GM19035 (cell line): ENCODE results near the gene SOCS1.

Source experiments
- ATAC-seq: cut with Tn5 transposase; IDR thresholded peaks from one replicate; pipeline ENCODE4 v1.9.1; 2021; ENCODE audit not compliant: unreplicated experiment

The SOCS1 gene

DNA sequence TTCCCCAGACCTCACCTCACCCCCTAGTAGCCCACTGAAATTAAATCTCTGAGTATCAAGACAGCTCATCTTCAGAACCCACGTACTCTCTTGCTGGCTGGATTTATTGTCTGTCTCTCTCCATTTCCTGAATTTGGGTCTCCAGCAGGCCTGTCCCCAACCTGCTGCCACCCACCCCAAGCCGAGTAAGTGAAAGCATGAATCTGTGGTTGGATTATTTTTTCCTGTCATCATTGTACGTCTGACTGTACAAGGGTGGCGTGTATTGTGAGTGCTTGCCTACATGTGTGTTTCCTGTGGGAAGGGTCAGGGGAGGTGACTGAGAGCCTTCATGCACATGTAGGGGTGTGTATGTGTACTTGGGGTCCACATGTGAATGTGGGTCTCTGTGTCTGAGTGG lies 7.7 kb upstream of the SOCS1 start:
- ATAC-seq: no peak

- no peak for ATAC-seq
These were observed 6.9 kb upstream of the SOCS1 start for GRCh38 chr16:11262915-11263314.

GRCh38 chr16:11260596-11260966 lies 4.6 kb upstream of the SOCS1 start:
- ATAC-seq: no peak

DNA sequence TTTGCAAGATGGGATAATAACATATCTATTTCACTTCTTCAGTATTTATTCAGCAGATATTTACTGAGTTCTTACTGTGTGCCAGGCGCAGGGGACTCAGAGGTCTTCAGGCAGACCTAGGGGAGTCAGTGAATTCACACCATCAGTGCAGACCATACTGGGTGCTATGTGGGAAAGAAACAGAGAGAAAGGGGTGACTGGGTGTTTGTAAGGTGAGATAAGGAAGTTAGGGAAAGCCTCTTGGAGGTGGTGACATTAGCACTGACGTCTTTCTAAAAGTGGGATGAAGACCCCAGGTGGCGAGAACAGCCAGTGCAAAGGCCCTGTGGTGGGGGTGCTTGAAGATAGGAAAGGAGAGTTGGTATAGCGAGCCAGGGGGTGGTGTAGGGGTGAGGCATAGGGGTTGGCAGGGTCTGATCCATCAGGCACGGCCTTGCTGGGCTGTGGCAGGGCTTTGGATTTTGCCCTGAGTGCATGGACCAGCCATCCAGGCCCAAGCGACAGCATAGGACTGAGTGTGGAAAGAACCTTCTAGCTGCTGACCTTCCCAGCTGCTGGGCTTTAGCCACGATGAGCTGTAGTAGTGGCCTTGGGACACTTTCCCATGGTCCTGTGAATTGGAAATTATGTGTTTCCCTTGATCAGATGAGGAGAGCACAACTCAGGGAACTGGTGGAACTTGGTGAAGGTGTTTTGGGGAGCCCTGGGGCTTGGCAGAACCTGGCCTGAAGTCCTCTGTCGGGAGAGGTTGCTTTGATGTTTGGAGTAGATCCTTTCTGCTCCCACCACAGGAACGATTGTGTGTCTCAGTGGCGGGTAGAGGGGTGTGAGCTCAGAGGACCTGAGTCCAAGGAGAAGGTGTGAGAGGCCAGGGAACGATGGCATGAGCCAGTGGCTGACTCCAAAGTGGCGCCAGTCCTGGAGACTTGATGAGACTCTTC lies 3.9 kb upstream of the SOCS1 start:
- no peak for ATAC-seq

DNA sequence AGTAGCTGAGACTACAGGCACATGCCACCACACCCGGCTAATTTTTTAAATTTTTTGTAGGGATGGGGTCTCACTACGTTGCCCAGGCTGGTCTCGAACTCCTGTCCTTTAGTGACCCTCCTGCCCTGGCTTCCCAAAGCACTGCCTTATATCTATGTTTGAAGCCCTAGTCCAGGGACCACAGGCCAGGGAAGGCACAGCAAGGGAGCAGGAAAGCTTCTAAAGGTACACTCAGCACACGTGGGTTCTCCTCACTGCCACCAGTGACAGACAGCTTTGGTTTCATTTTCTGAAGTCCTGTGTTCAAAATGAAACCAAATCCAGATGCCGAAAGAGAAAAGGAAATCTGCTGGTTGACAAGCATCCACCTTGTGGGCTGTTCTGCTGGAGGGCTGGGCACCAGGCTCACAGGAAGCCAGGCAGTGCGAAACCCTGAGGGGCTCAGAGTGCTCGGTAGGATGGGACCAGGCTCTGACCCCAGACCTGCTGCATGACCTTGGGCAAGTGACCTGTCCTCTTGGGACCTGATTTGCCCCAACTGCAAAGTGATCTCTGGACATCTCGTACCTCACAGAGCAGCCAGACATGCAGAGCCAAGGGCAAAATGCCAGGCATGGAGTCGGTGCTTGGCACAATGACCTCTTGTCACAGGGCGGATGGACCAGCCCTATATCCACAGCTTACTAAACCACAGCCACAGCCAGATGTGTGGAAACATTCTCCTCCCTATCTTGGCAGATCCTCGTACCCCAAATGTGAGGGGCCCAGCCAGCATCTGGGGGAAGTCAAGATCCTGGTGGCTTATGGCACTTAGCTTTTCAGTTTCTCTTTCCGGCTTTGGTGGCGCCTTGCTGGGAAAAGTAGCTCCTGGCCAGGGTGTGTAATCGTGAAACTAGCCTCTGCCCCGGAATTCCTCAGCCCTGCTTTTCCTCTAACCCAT lies 2.8 kb upstream of the SOCS1 start:
- no peak for ATAC-seq

GRCh38 chr16:11257131-11257938 lies 1.3 kb upstream of the SOCS1 start:
- no peak for ATAC-seq

GRCh38 chr16:11256661-11257130 lies 692 bp upstream of the SOCS1 start:
- ATAC-seq: no peak

DNA sequence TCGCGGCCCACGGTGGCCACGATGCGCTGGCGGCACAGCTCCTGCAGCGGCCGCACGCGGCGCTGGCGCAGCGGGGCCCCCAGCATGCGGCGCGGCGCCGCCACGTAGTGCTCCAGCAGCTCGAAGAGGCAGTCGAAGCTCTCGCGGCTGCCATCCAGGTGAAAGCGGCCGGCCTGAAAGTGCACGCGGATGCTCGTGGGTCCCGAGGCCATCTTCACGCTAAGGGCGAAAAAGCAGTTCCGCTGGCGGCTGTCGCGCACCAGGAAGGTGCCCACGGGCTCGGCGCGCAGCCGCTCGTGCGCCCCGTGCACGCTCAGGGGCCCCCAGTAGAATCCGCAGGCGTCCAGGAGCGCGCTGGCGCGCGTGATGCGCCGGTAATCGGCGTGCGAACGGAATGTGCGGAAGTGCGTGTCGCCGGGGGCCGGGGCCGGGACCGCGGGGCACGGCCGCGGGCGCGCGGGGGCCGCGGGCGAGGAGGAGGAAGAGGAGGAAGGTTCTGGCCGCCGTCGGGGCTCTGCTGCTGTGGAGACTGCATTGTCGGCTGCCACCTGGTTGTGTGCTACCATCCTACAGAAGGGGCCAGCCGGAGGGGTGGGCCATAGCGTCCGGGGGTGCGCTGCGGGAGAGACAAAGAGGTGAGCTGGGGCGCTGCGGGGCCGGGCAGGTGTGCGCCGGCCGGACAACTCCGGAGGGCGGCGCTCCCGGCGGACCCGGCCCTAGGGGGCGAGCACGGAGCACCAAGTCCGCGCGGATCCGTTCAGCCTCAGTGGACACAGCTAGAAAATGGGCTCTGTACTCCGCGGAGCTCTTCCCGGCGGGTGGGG lies 879 bp downstream of the SOCS1 start:
- ATAC-seq: peak; percentile 3

DNA sequence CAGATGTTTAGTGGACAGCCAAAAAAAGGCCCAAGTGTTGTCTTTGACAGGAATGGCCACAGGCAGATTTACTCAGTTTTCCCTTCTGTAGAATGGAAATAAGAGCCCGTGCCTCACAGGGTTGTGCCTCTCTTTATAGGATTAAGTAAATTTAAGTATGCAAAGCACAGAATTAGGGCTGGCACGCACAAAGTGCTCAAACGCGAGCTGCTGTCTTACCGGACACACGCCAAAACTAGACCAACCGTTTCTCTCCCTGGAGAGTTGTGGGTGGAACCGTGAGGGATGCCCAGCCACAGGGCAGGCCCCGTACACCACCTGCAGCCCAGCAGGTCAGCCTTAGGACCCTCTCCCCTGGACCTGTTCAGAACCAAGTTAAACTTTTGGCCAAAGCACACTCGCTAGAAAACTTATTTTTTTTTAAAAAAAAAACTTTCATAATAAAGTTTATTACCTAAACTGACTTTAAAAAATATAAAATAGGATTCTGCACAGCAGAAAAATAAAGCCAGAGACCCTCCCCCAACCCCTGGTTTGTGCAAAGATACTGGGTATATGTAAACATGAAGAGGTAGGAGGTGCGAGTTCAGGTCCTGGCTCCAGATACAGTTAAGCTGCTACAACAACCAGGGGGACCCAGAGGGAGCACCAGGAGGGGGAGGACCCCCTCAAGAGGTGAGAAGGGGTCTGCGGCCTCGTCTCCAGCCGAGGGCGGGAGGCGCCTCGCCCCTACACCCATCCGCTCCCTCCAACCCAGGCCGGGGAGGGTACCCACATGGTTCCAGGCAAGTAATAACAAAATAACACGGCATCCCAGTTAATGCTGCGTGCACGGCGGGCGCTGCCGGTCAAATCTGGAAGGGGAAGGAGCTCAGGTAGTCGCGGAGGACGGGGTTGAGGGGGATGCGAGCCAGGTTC lies 1.8 kb downstream of the SOCS1 start:
- no peak for ATAC-seq

- ATAC-seq: no peak
These were observed 2.7 kb downstream of the SOCS1 start for GRCh38 chr16:11253009-11253994.

DNA sequence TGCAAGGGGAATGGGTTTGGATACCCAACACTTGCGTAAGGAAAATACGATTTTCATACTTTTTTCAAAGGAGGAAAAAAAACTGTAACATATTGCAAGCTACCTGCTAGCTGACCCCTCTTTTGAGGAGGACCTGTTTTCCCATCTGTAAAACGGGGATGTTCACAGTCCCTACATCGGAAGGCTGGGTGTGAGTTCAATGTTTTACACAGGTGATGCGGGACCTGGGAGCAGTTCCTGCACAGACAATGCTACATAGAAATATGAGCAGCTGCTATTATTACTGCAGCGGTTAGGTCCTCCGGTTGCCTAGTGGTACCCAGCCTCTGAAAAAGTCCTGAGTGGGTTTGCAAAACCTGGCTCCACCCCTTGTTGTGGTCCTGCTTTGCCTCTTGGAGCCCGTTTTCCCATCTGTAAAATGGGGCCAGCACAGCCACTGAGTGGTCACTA lies 3.5 kb downstream of the SOCS1 start:
- no peak for ATAC-seq

- ATAC-seq: no peak
These were observed 4.2 kb downstream of the SOCS1 start for GRCh38 chr16:11251525-11252481.

DNA sequence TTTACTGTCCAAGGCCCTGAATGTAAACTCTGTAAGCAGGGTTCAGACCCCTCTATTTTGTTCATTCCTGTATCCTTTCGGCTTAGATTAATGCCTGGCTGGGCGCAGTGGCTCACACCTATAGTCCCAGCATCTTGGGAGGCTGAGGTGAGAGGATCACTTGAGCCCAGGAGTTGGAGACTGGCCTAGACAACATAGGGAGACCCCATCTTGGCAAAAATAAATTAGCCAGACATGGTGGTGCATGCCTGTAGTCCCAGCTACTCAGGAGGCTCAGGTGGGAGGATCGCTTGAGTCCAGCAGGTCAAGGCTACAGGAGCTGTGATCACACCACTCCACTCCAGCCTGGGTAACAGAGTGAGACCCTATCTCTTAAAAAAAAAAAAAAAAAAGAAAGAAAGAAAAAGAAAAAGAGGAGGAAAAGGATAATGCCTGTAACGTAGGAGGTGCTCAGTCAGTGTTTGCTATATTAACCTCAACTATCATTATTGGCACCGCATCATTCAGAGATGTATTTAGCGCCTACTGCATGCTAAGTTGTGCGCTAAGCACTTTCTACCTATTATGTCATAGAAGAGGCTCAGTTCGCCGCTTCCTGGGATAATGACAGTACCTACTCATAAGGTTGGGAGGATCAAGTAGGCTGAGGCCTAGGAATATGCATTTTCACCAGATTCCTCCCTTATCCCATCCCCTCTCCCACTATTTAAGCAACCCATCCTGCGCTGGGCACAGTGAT lies 5.0 kb downstream of the SOCS1 start:
- no peak for ATAC-seq

- ATAC-seq: no peak
These were observed 5.8 kb downstream of the SOCS1 start for GRCh38 chr16:11250091-11250785.
